ENCODE data around the gene DENND5A.

DNA sequence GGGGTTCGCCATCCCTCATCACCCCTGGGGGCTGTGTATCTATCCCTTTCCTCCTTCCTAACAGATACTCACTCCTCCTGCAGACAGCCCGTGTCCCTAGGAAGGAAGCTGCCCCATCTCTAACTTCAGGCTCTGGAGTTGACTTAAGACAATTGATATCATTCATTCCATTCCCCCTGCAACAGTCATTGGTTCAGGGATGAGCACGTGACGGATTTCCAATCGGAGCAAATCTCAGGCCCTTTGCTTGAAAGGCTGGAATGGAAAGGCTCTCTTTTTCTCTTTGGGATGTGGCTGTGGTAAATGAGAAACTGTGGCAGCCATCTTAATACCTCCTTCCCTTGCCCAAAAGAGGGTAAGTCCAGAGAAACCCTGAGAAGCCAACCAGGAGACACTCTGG, 168.7 kb downstream of the DENND5A start:
- TF ChIP-seq POLR2A (IDR thresholded peaks at IDR 0.05; ENCODE audit: low read length) (no peak), GATA1 (IDR thresholded peaks at IDR 0.05; ENCODE audit: low read depth, low read length) (no peak)
